ENCODE results near the gene C16orf74. TPM values are rescaled to one million over a fixed set of nuclear protein-coding genes. Genes with fewer than 3 reads are reported as not detected.

Gene C16orf74
- total RNA-seq, 2 experiments from 2014 or later: 2.1 to 2.9 TPM

GRCh38 chr16:85716680-85717038 lies 34.2 kb downstream of the C16orf74 start:
- H3K4me1 Mint-ChIP-seq (ENCODE audit: low read depth): peaks cover 13% of the 10 kb centered on the region
- Histone ChIP-seq H3K4me1 (ENCODE audit: insufficient read depth, low read length) (peaks cover 25% of the 10 kb centered on the region), H3K27ac (ENCODE audit: low read depth in 1 of 2, low read length in 2 of 2) (no peak overlapping the region), H3K9me3 (ENCODE audit: control insufficient read depth in 1 of 2, insufficient read depth in 1 of 2, low read length in 2 of 2) (peaks cover 7 to 11% of the 10 kb centered on the region in 2 experiments), H3K27me3 (ENCODE audit: control insufficient read depth in 1 of 2, insufficient read depth in 2 of 2, low read length in 2 of 2) (peaks cover 0 to 3% of the 10 kb centered on the region in 2 experiments), H3K4me3 (ENCODE audit: low read length) (no peak overlapping the region), H3K36me3 (ENCODE audit: insufficient read depth, low read length) (no peaks in the 10 kb centered on the region)
- H3K27ac Mint-ChIP-seq: no peak overlapping the region
- H3K4me3 Mint-ChIP-seq: no peak overlapping the region
- H3K9me3 Mint-ChIP-seq: peaks cover 4% of the 10 kb centered on the region
- no peak for ATAC-seq (ENCODE audit: poor library complexity)
- no peak for DNase-seq
- intact Hi-C loops (cut with DNase I, micrococcal nuclease): loop anchor here (2.0 to 5.0 kb wide), 4 partner anchors 59 to 414 kb away; no protein-coding TSS in a partner anchor
- ChIA-PET CTCF (no interaction called here), POLR2A (no interaction called here)
- TF ChIP-seq, protein P1, sequence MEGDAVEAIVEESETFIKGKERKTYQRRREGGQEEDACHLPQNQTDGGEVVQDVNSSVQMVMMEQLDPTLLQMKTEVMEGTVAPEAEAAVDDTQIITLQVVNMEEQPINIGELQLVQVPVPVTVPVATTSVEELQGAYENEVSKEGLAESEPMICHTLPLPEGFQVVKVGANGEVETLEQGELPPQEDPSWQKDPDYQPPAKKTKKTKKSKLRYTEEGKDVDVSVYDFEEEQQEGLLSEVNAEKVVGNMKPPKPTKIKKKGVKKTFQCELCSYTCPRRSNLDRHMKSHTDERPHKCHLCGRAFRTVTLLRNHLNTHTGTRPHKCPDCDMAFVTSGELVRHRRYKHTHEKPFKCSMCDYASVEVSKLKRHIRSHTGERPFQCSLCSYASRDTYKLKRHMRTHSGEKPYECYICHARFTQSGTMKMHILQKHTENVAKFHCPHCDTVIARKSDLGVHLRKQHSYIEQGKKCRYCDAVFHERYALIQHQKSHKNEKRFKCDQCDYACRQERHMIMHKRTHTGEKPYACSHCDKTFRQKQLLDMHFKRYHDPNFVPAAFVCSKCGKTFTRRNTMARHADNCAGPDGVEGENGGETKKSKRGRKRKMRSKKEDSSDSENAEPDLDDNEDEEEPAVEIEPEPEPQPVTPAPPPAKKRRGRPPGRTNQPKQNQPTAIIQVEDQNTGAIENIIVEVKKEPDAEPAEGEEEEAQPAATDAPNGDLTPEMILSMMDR (IDR thresholded peaks at IDR 0.05): no peak
- H3K27me3 Mint-ChIP-seq: no peaks in the 10 kb centered on the region
- peaks cover 6% of the 10 kb centered on the region for H3K36me3 Mint-ChIP-seq (ENCODE audit: low read depth)

DNA sequence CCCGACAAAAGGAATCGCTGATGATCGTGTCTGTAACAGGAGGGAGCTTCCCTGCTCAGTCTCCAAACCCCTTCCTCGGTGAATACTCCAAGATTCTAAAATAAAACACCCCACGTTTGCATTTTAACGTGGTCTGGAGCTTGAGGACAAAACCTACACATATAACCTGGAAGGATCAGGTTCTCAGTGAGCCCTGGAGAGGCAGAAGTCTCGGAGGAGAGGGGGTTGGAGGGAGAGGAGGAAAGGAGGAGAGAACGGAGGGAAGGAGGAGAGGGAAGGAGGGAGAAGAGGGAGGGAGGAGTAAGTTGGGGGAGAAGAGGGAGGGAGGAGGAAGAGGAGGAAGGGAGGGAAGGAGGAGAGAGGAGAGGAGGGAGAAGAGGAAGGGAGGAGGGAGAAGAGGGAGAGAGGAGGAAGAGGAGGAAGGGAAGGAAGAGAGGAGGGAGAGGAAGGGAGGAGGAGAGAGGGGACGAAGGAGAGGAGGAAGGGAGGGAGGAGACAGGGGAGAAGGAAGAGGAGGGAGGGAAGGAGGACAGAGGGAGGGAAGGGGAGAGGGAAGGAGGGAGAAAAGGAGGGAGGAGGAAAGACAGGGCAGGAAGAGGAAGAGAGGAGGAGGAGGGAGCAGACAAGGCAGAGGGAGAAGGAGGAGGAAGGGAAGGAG lies 34.7 kb downstream of the C16orf74 start:
- ATAC-seq (ENCODE audit: poor library complexity) (no peak), DNase-seq (no peak)
- Histone ChIP-seq H3K9me3 (ENCODE audit: control insufficient read depth in 1 of 2, insufficient read depth in 1 of 2, low read length in 2 of 2) (peaks cover 7 to 11% of the 10 kb centered on the region in 2 experiments), H3K27me3 (ENCODE audit: control insufficient read depth in 1 of 2, insufficient read depth in 2 of 2, low read length in 2 of 2) (peaks cover 0 to 3% of the 10 kb centered on the region in 2 experiments), H3K36me3 (ENCODE audit: insufficient read depth, low read length) (no peaks in the 10 kb centered on the region), H3K27ac (ENCODE audit: low read depth in 1 of 2, low read length in 2 of 2) (no peak overlapping the region), H3K4me1 (ENCODE audit: insufficient read depth, low read length) (peaks cover 25% of the 10 kb centered on the region), H3K4me3 (ENCODE audit: low read length) (no peak overlapping the region)
- ChIA-PET POLR2A (interaction anchor here (0.6 kb wide), 1 partner anchor 219 kb away, joined by 3 read pairs; no protein-coding TSS in a partner anchor), CTCF (no interaction called here)
- Mint-ChIP-seq H3K27ac (no peak overlapping the region), H3K9me3 (peaks cover 4% of the 10 kb centered on the region), H3K27me3 (no peaks in the 10 kb centered on the region), H3K36me3 (ENCODE audit: low read depth) (peaks cover 8% of the 10 kb centered on the region), H3K4me1 (ENCODE audit: low read depth) (peaks cover 13% of the 10 kb centered on the region), H3K4me3 (no peak overlapping the region)
- intact Hi-C loops (cut with DNase I, micrococcal nuclease): loop anchor here (2.0 to 5.0 kb wide), 4 partner anchors 59 to 414 kb away; no protein-coding TSS in a partner anchor
- TF ChIP-seq, protein P1 (IDR thresholded peaks at IDR 0.05): no peak

- Histone ChIP-seq H3K4me1 (ENCODE audit: insufficient read depth, low read length) (peaks cover 25% of the 10 kb centered on the region), H3K27ac (ENCODE audit: low read depth in 1 of 2, low read length in 2 of 2) (no peak overlapping the region), H3K4me3 (ENCODE audit: low read length) (no peak overlapping the region), H3K9me3 (ENCODE audit: control insufficient read depth in 1 of 2, insufficient read depth in 1 of 2, low read length in 2 of 2) (peaks cover 7 to 11% of the 10 kb centered on the region in 2 experiments), H3K27me3 (ENCODE audit: control insufficient read depth in 1 of 2, insufficient read depth in 2 of 2, low read length in 2 of 2) (peaks cover 0 to 3% of the 10 kb centered on the region in 2 experiments), H3K36me3 (ENCODE audit: insufficient read depth, low read length) (no peaks in the 10 kb centered on the region)
- ATAC-seq (ENCODE audit: poor library complexity) (no peak), DNase-seq (peak in 1 of 14 experiments; percentile 23)
- Mint-ChIP-seq H3K36me3 (ENCODE audit: low read depth) (peaks cover 8% of the 10 kb centered on the region), H3K27ac (no peak overlapping the region), H3K4me1 (ENCODE audit: low read depth) (peaks cover 13% of the 10 kb centered on the region), H3K27me3 (no peaks in the 10 kb centered on the region), H3K9me3 (peaks cover 4% of the 10 kb centered on the region), H3K4me3 (no peak overlapping the region)
- TF ChIP-seq, protein P1 (IDR thresholded peaks at IDR 0.05): no peak
- POLR2A ChIA-PET: interaction anchor here (0.6 kb wide), 1 partner anchor 220 kb away, joined by 3 read pairs; no protein-coding TSS in a partner anchor
- intact Hi-C loops (cut with DNase I, micrococcal nuclease): loop anchor here (2.0 to 5.0 kb wide), 4 partner anchors 58 to 413 kb away; no protein-coding TSS in a partner anchor
- CTCF ChIA-PET: no interaction called here
These were observed 35.5 kb downstream of the C16orf74 start for GRCh38 chr16:85715169-85716021.
